K562 (cell line): ENCODE measurements around the gene SLC66A2. TPM values are rescaled to one million over a fixed set of nuclear protein-coding genes. Genes with fewer than 3 reads are reported as not detected.

Experiments used
- ATAC-seq: fragments of 200-7000 bp; cut with Tn5 transposase; 3 replicates; pipeline ENCODE4 v1.9.1; 2020; ENCODE audit warnings: moderate library complexity
- BruUV-seq: library from RNA; stranded (reverse); fragments of 400-500 nt; replicated peaks from 2 replicates; lab custom pipeline; 2021; lab: Mats Ljungman, UMichigan
- CTCF ChIA-PET: fragments of 300-600 bp; formaldehyde crosslinking; extraction: SDS; loops from one replicate; lab custom pipeline; 2021; ENCODE audit warnings: low intra/inter-chr PET ratio; lab: Yijun Ruan, JAX
- POLR2A ChIA-PET: fragments of 300-600, 350-650 bp; sonication (Branson Sonifier 250); formaldehyde crosslinking; extraction: SDS; loops from one replicate; lab custom pipeline; 2021; ENCODE audit warnings: antibody characterized with exemption, inconsistent platforms; lab: Yijun Ruan, JAX
- DNase-seq, 4 experiments: peaks; one replicate each; pipeline versions ENCODE4 v3.0.0 to v3.0.0-alpha.2; 2011 to 2018; ENCODE audit warnings: low spot score in 3 of 4, mixed read lengths in 3 of 4; ENCODE audit errors: extremely low read depth in 1 of 4
- FAIRE-seq: peaks from 2 replicates; lab custom pipeline; 2011; peaks lifted over from hg19 to GRCh38; lab: Jason Lieb, UNC
- H2AFZ ChIP-seq: 2 replicates; pipeline ENCODE4 v1.6.0; 2011; ENCODE audit warnings: low read depth, low read length, control low read depth, inconsistent platforms
- H3K27ac ChIP-seq: fragments of 200-600 bp; 3 replicates; pipeline ENCODE4 v1.8.0; 2011; ENCODE audit warnings: low read depth, mild to moderate bottlenecking, control low read depth, inconsistent platforms, low read length, moderate library complexity, mixed read lengths; ENCODE audit errors: extremely low read depth
- H3K27me3 ChIP-seq, 2 experiments: fragments of 300-600 bp in 1 of 2; 2 replicates in 1 of 2; 3 replicates in 1 of 2; pipeline versions ENCODE4 v1.6.0 to v1.8.0; 2011; ENCODE audit warnings: inconsistent platforms in 2 of 2, low read length in 2 of 2, mild to moderate bottlenecking in 1 of 2, mixed read lengths in 1 of 2, moderate library complexity in 1 of 2; ENCODE audit not compliant: control insufficient read depth in 2 of 2, insufficient read depth in 2 of 2
- H3K36me3 ChIP-seq: fragments of 300-600 bp; 3 replicates; pipeline ENCODE4 v1.8.0; 2011; ENCODE audit warnings: mild to moderate bottlenecking, low read length, inconsistent platforms; ENCODE audit not compliant: control insufficient read depth, insufficient read depth
- H3K4me1 ChIP-seq, 2 experiments: fragments of 200-600 bp in 1 of 2; replicated peaks in 1 of 2; 2 replicates in 1 of 2; 3 replicates in 1 of 2; pipeline versions ENCODE4 v1.5.1 to v1.8.0; 2011; ENCODE audit warnings: inconsistent platforms in 2 of 2, low read length in 2 of 2, mild to moderate bottlenecking in 1 of 2, mixed read lengths in 1 of 2, moderate library complexity in 1 of 2; ENCODE audit not compliant: control insufficient read depth in 2 of 2, insufficient read depth in 2 of 2
- H3K4me2 ChIP-seq: 2 replicates; pipeline ENCODE4 v1.6.1; 2011; ENCODE audit warnings: low read length, control low read depth, inconsistent platforms, mixed read lengths; ENCODE audit not compliant: insufficient read depth
- H3K4me3 ChIP-seq: fragments of 200-600 bp; sonication (generic), shearing (Covaris generic); 2 replicates; pipeline ENCODE4 v1.5.1; 2016; ENCODE audit warnings: control low read depth, inconsistent platforms
- H3K79me2 ChIP-seq: fragments of 200-600 bp; 3 replicates; pipeline ENCODE4 v1.8.0; 2011; ENCODE audit warnings: low read length, inconsistent platforms; ENCODE audit not compliant: control insufficient read depth, insufficient read depth
- H3K9ac ChIP-seq, 2 experiments: 2 replicates each; pipeline versions ENCODE4 v1.6.0 to v1.6.1; 2011; ENCODE audit warnings: low read depth in 2 of 2, low read length in 2 of 2, control low read depth in 1 of 2, inconsistent platforms in 1 of 2, mild to moderate bottlenecking in 1 of 2, mixed read lengths in 1 of 2; ENCODE audit not compliant: insufficient read depth in 1 of 2
- H3K9me1 ChIP-seq: one replicate; pipeline ENCODE4 v1.6.0; 2011; ENCODE audit warnings: inconsistent platforms, mild to moderate bottlenecking, low read length, moderate library complexity; ENCODE audit not compliant: control insufficient read depth, insufficient read depth
- H3K9me3 ChIP-seq: replicated peaks from 2 replicates; pipeline ENCODE4 v1.5.1; 2011; ENCODE audit warnings: low read depth, low read length, inconsistent platforms; ENCODE audit not compliant: control insufficient read depth, insufficient read depth
- H4K20me1 ChIP-seq: replicated peaks from 2 replicates; pipeline ENCODE4 v1.6.1; 2011; ENCODE audit warnings: low read length, inconsistent platforms, mixed read lengths; ENCODE audit not compliant: control insufficient read depth, insufficient read depth
- CBFA2T3 ChIP-seq: fragments of 450-650 bp; IDR thresholded peaks from 2 replicates; pipeline ENCODE4 v1.6.1; 2017
- KDM4B ChIP-seq, 2 experiments: fragments of 450-650 bp in 1 of 2; sonication (generic) in 1 of 2; IDR thresholded peaks; 2 replicates each; pipeline ENCODE4 v1.6.1; 2016 to 2017; ENCODE audit warnings: borderline replicate concordance in 2 of 2, antibody characterized with exemption in 1 of 2, low read depth in 1 of 2, mild to moderate bottlenecking in 1 of 2
- WGBS: fragments of 100-300 bp; shearing (Covaris generic); methylation state at CpG from one replicate; pipeline ENCODE4 v1.1.6; 2016; ENCODE audit warnings: low coverage, mixed read lengths; ENCODE audit not compliant: insufficient coverage; ENCODE audit errors: missing lambda C conversion rate; 5-methylcytosine and 5-hydroxymethylcytosine counted together
- in situ Hi-C: fragments of 300-500 bp; cut with MboI; formaldehyde crosslinking; loops from 4 replicates; pipeline ENCODE4 v1.15.0; 2018; ENCODE audit warnings: inconsistent platforms, mixed read lengths
- intact Hi-C: fragments of 100-400 bp; cut with micrococcal nuclease; formaldehyde crosslinking; loops from 2 replicates; pipeline ENCODE4 v1.14.2; 2022
- polyA plus RNA-seq, 8 experiments: library from polyadenylated mRNA; depleted of rRNA in 4 of 8; stranded (reverse) in 5 of 8; unstranded in 3 of 8; fragments of >200 nt; fragmentation: Nextera tagmentation in 2 of 8; fragmentation: Illumina TruSeq in 1 of 8; extraction: Ambion mirVana in 2 of 8; extraction: Trizol in 1 of 8; gene quantifications; 2 replicates each; pipeline versions ENCODE4 v1.2.1 to v1.2.3, GENCODE V29; 2011 to 2014; ENCODE audit warnings: inconsistent platforms in 1 of 8, missing spikeins in 1 of 8
- total RNA-seq, 7 experiments: library from RNA; depleted of rRNA in 6 of 7; stranded (reverse); fragments of >200 nt in 6 of 7; fragmentation: Illumina TruSeq in 2 of 7; extraction: Trizol in 2 of 7; gene quantifications; 2 replicates each; pipeline versions ENCODE4 v1.2.1 to v1.2.3, GENCODE V29; 2011 to 2021; ENCODE audit warnings: low replicate concordance in 1 of 7
- TF ChIP-seq, protein P1 (sequence below): sonication (generic); formaldehyde crosslinking; IDR thresholded peaks from 2 replicates; pipeline ENCODE4 v1.8.0; 2022; ENCODE audit warnings: mild to moderate bottlenecking, missing genetic modification reagents
- TF ChIP-seq, protein P2 (sequence below): fragments of 450-650 bp; conservative IDR thresholded peaks from 2 replicates; pipeline ENCODE4 v1.6.1; 2016; ENCODE audit warnings: missing genetic modification characterization, low read depth, mild to moderate bottlenecking, missing compliant biosample characterization, moderate library complexity

SLC66A2 gene
- total and polyA plus RNA-seq, 9 of the 15 experiments (the other 6 are each of a cell fraction or from before 2014, with no cell fraction given), result 0.25 to 17.5 (median 5.6) TPM

DNA sequence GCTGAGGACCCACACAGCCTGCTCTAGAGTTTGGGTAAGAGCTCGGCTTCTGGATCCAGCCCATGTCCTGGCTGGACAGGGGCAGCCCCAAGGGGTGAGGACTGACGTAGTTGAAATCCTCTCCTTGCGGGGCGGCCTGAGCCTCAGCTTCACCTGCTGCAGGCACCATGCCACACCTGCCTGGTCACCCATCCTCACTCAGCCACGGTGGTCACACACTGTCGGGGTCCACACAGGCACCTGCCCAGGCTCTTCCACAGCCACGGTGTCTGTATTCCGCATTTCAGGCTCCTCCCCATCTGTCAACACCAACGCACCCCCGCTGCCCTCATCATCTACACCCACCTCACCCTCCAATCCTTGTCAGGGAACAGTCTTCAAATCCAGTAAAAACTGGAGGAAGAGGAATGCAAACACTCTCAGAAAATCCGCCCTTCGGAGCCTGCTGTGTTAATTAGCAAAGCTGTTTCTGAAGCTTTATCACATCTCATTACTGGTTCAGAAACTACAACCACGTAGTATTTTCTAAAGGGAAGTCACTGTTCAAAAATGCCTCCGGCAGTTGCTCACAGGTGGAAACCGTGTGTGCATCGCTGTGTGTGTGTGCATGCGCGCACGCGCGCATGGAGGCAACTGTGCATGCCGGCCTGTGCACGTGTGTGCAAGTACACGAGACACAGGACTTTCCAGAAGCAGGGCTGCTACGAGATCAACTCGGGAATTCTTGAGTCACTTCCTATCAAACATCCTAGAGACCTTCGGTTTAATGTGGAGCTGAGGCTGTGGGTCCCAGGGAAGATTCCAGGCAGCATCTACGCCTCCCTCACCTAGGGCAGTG lies 38.2 kb downstream of the SLC66A2 start:
- no peak for ATAC-seq
- no peak for FAIRE-seq

More for the DNA sequence above, 38.2 kb downstream of the SLC66A2 start:
- in situ Hi-C loops, result no loop called here
- BruUV-seq, result no TSS peak
- H3K36me3 ChIP-seq, result no peaks in the 10 kb centered on the region
- no peak overlapping the region for H3K4me3 ChIP-seq
- POLR2A ChIA-PET, result no interaction called here
- TF ChIP-seq KDM4B (IDR thresholded peaks at IDR 0.05; ENCODE audit: borderline replicate concordance in 2 of 2, low read depth in 1 of 2) (no peak), CBFA2T3 (no peak)
- TF ChIP-seq, protein P1, sequence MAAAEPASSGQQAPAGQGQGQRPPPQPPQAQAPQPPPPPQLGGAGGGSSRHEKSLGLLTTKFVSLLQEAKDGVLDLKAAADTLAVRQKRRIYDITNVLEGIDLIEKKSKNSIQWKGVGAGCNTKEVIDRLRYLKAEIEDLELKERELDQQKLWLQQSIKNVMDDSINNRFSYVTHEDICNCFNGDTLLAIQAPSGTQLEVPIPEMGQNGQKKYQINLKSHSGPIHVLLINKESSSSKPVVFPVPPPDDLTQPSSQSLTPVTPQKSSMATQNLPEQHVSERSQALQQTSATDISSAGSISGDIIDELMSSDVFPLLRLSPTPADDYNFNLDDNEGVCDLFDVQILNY, result no peak
- TF ChIP-seq, protein P2, sequence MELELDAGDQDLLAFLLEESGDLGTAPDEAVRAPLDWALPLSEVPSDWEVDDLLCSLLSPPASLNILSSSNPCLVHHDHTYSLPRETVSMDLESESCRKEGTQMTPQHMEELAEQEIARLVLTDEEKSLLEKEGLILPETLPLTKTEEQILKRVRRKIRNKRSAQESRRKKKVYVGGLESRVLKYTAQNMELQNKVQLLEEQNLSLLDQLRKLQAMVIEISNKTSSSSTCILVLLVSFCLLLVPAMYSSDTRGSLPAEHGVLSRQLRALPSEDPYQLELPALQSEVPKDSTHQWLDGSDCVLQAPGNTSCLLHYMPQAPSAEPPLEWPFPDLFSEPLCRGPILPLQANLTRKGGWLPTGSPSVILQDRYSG (tag), result no peak
- H3K9me1 ChIP-seq, result no peaks in the 10 kb centered on the region
- no peak overlapping the region for H3K4me2 ChIP-seq
- H3K27ac ChIP-seq, result no peak overlapping the region
- H3K4me1 ChIP-seq, result no peaks in the 10 kb centered on the region; a peak in 1 of 5 replicates
- H3K79me2 ChIP-seq, result no peaks in the 10 kb centered on the region
- no peaks in the 10 kb centered on the region for H3K27me3 ChIP-seq
- WGBS, result 82% methylated on average over 19 of the region's 28 CpGs
- CTCF ChIA-PET, result no interaction called here
- no peak overlapping the region for H3K9ac ChIP-seq
- H4K20me1 ChIP-seq, result no peaks in the 10 kb centered on the region
- H3K9me3 ChIP-seq, result 0 out of 2 replicates have a peak, but pooled peaks cover 1% of the 10 kb centered on the region
- intact Hi-C loops, result no loop called here
- H2AFZ ChIP-seq, result no peak overlapping the region
- DNase-seq, result no peak
